K562 (cell line): ENCODE measurements around the gene TPPP. TPM values are rescaled to one million over a fixed set of nuclear protein-coding genes. Genes with fewer than 3 reads are reported as not detected.

Source experiments
- FOXA1 ChIP-seq: fragments of 450-650 bp; IDR thresholded peaks from 2 replicates; pipeline ENCODE4 v1.6.1; 2016; ENCODE audit warnings: mild to moderate bottlenecking, borderline replicate concordance
- MGA ChIP-seq: fragments of 450-650 bp; IDR thresholded peaks from 2 replicates; pipeline ENCODE4 v1.6.1; 2016; ENCODE audit warnings: mild to moderate bottlenecking, moderate library complexity
- MTA1 ChIP-seq: fragments of 450-650 bp; IDR thresholded peaks from 2 replicates; pipeline ENCODE4 v1.6.1; 2017; ENCODE audit warnings: borderline replicate concordance
- PATZ1 ChIP-seq: fragments of 250-450 bp; sonication (Bioruptor Pico); IDR thresholded peaks from 2 replicates; pipeline ENCODE4 v1.5.0; 2020; ENCODE audit warnings: mild to moderate bottlenecking, borderline replicate concordance
- PHF8 ChIP-seq: fragments of 200-600 bp; sonication (generic); IDR thresholded peaks from 2 replicates; pipeline ENCODE4 v1.6.1; 2012; ENCODE audit warnings: mixed run types, mild to moderate bottlenecking, inconsistent platforms, low read length, moderate library complexity, borderline replicate concordance
- PYGO2 ChIP-seq: fragments of 450-650 bp; IDR thresholded peaks from 2 replicates; pipeline ENCODE4 v1.6.1; 2016; ENCODE audit warnings: mild to moderate bottlenecking, missing genetic modification characterization, moderate library complexity, missing compliant biosample characterization
- ZBTB34 ChIP-seq: fragments of 250-450 bp; sonication (Bioruptor Pico); IDR thresholded peaks from 2 replicates; pipeline ENCODE4 v1.8.0; 2021; ENCODE audit warnings: mild to moderate bottlenecking, moderate library complexity
- ZKSCAN8 ChIP-seq: fragments of 200-800 bp; sonication (Bioruptor generic); IDR thresholded peaks from 2 replicates; pipeline ENCODE4 v1.6.1; 2016; ENCODE audit warnings: missing genetic modification characterization, missing compliant biosample characterization
- polyA plus RNA-seq, 8 experiments: library from polyadenylated mRNA; depleted of rRNA in 4 of 8; stranded (reverse) in 5 of 8; unstranded in 3 of 8; fragments of >200 nt; fragmentation: Nextera tagmentation in 2 of 8; fragmentation: Illumina TruSeq in 1 of 8; extraction: Ambion mirVana in 2 of 8; extraction: Trizol in 1 of 8; gene quantifications; 2 replicates each; pipeline versions ENCODE4 v1.2.1 to v1.2.3, GENCODE V29; 2011 to 2014; ENCODE audit warnings: inconsistent platforms in 1 of 8, missing spikeins in 1 of 8
- total RNA-seq, 7 experiments: library from RNA; depleted of rRNA in 6 of 7; stranded (reverse); fragments of >200 nt in 6 of 7; fragmentation: Illumina TruSeq in 2 of 7; extraction: Trizol in 2 of 7; gene quantifications; 2 replicates each; pipeline versions ENCODE4 v1.2.1 to v1.2.3, GENCODE V29; 2011 to 2021; ENCODE audit warnings: low replicate concordance in 1 of 7

Gene TPPP
- total and polyA plus RNA-seq, 9 of the 15 experiments (the other 6 are each of a cell fraction or from before 2014, with no cell fraction given), result 0.01 to 0.07 (median 0.03) TPM; not detected in 6

GRCh38 chr5:655406-655805 is 37.7 kb downstream of the TPPP start (continued):
- no peak for TF ChIP-seq MGA
- no peak for TF ChIP-seq ZBTB34 (CRISPR knock-in tag)
- no peak for TF ChIP-seq FOXA1
- no peak for TF ChIP-seq PHF8
- TF ChIP-seq ZKSCAN8 (CRISPR knock-in tag), result no peak
- no peak for TF ChIP-seq PYGO2 (tag)
- TF ChIP-seq MTA1, result no peak
- TF ChIP-seq PATZ1 (CRISPR knock-in tag), result no peak
